Measurements from ENCODE around the gene PSMB8.
A peak's percentile ranks its signal among the peaks of the same experiment; 100 is the strongest.
"Not testable (repeated sequence)": the region's sequence is repeated elsewhere in the genome, so short reads cannot be mapped to it uniquely, and the experiment has no call there.

Gene PSMB8

DNA sequence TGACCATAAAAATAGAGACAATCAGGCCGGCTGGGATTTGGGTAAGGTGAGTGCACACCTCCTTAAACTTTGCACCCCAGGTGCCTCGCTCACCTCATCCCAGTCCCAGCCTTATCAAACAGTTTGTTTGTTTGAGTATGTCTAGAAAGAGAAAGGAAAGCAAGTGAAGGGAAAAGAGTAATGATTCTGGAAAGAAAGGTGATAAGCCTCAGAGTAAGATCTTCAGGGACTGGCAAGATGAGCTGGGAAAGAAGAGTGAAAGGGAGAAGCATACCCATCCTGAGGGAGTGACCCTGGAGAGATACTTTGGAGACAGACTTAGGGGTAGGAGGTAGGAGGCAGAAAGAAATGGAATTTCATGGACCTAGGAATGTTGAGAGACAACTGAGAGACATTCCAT, 7.0 kb downstream of the PSMB8 start:
- DNase-seq (ENCODE audit: low read depth): no peak

DNA sequence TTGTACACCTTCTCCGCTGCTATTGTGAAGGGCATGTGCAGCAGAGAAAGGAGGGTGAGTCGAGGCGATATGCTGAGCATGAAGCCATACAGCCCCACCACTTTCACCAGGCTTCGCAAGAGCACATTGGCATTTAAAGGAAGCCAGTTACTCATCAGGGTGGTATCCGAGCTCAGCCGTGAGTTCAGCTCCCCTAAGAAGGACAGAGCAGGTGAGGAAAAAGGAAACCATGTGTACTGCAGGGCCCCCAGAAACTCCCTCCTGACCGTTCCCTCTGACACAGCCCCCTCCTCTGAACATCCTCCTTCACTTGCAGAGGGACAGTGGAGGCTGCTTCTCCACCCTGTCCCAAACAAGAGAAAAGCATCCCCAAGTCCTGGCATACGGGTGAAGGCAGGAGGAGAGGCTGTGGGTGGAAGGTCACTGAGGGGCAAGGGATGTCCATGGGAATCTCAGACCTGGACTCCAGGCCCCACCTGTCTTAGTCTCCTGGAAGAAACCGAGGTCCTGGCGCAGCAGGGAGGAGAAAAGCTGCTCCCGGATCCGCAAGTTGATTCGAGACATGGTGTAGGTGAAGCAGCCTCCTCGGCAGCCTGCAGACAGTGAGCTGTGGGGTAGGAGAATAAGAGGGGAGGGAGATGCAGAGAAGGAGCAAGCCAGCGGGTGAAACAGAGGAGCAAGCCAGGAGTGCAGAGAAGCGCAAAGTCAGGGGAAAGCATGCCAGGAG, 8.5 kb downstream of the PSMB8 start:
- DNase-seq (ENCODE audit: low read depth): no peak

GRCh38 chr6:32833664-32834063, 10.2 kb downstream of the PSMB8 start:
- DNase-seq (ENCODE audit: low read depth): no peak

GRCh38 chr6:32832535-32832934, 11.3 kb downstream of the PSMB8 start:
- DNase-seq (ENCODE audit: low read depth): no peak

DNA sequence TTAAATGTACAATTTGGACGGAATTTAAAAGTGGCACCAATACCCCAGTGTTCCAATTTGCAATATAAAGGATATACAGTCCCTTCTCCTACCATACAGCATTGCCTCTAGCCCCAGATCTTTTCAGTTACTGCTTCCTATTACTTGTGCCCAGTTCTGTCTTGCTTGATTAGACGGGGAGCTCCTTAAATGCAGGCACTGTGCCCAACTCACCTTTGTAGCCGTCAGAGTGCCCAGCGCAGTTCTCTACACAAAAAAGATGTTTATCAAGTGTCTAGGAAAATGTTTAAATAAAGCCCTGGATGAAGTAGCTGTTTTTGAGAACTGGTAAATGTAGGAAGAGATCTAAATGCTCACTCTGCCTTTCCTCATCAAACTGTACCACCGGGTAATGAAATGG, 12.9 kb downstream of the PSMB8 start:
- DNase-seq (ENCODE audit: low read depth): no peak

- no peak for DNase-seq (ENCODE audit: low read depth)
Observed at GRCh38 chr6:32830017-32830416, 13.8 kb downstream of the PSMB8 start.

DNA sequence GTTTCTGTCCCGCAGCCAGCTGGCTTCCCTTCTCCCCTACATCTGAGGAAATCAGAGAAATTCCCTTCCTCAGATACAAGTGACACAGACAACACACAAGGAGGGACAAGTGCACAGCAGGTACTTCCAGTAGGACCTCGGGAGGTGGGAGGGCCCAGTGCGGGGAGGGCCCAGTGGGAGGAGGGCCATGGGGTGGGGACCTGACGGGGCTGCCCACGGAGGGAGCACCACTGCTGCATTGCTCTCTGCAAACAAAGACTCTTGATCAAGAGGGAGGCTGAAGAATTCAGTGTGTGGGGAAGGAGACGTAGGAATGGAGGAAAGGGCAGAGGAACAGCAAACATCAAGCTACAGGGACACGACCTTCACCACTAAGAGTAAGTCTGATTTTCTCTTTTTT, 14.4 kb downstream of the PSMB8 start:
- no peak for DNase-seq (ENCODE audit: low read depth)

GRCh38 chr6:32827025-32827424, 16.8 kb downstream of the PSMB8 start:
- no peak for DNase-seq (ENCODE audit: low read depth)

- DNase-seq (ENCODE audit: low read depth): peak; percentile 55
Observed at GRCh38 chr6:32825966-32826365, 17.9 kb downstream of the PSMB8 start.

GRCh38 chr6:32819729-32820128, 24.1 kb downstream of the PSMB8 start:
- peak; percentile 60 for DNase-seq (ENCODE audit: low read depth)

DNA sequence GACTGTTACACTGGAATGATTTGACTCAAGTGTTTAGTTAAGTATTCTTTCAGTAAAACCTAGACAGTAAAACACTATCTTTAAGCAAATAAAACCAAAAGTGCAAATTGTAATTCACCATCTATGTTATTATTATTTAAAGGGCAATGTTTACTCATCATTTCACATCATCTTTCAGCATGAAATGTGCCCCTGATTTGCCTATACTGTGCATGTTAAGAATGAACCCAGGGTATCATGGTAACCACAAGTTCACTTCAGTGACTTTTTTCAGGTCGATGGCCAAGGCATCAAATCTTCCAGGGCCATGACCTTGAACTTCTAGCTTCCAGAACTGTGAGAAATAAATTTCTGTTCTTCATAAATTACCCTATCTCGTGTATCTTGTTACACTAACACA, 25.0 kb downstream of the PSMB8 start:
- no peak for DNase-seq (ENCODE audit: low read depth)

GRCh38 chr6:32816746-32817204, 27.1 kb downstream of the PSMB8 start, which contains the start of gene HLA-DOB:
HLA-DOB (minus strand) TSS chr6:32817002; CDS start chr6:32816951, 51 bp downstream.
- no peak for DNase-seq (ENCODE audit: low read depth)

DNA sequence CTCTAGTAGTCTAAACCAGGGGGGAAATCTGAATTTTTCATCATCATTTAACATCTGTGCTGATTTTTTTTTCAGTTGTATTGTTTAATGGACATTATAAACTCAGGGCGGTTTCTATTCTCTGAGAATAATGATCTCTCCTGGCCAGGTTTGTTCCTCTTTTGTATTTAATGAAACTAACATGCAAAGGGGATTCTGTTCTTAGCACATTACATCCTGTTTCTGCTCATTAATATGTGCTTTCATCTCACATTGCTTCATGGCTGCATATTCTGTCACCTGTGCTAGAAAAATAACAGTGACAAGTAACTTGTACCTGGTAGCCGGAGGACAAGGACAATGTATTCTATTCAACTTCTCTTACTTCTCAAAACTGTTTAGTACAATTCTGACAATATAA, 27.9 kb downstream of the PSMB8 start:
- DNase-seq (ENCODE audit: low read depth): no peak

DNA sequence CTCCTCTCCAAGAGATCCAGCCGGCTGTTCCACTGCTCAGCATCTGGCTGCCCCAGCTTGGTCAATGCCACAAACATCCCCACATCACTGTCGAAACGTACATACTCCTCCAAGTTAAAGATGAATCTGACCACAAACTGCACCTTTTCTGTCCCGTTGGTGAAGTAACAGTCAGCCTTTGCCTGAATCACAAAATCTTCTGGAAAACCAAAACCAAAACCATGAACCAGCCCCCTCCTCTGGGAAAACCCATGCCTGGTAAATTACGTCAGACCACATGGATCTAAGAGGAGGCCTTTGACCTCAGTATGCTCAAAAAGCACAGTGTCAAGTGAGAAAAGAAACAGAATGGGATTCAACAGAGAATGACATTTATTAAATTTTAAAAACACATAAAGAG, 28.7 kb downstream of the PSMB8 start:
- DNase-seq (ENCODE audit: low read depth): no peak

DNA sequence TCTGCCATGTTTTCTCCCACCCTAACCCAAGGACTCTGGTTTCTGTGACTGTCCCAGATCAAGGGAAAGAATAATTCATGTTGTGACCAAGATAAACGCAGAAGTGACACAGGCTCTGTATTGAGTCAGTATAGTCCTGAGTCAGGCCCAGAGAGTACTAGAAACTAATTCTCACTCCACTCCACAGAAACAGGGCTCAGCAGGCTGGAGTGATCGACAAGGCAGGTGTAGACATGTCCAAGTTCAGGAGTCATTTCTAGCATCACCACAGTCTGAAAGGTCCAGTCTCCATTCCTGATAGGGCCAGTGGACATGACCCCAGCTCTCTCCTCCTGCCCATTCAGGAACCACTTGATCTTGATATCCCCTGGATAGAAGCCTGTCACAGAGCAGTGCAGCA, 29.7 kb downstream of the PSMB8 start:
- DNase-seq (ENCODE audit: low read depth): no peak

DNA sequence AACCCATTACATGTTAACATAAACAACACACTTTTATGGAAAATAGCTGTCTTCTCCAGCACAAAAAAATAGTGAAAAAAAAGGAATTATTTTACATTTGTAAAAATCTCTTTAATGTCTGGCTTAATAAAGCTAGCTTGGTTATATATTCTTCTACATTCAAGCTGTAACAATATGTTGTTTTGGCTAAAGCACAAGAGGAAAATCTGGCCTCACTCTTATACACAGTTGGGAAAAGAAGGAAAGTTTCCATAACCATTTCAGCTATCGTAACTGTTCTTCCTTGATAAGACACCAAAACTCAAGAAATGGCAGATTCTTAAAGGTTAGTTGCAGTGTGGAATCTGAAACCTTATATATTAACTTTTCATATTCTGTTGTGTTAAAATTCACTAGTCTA, 34.7 kb downstream of the PSMB8 start:
- DNase-seq (ENCODE audit: low read depth): no peak

- no peak for DNase-seq (ENCODE audit: low read depth)
Observed at GRCh38 chr6:32807020-32807580, 36.7 kb downstream of the PSMB8 start.

- not testable (repeated sequence) for DNase-seq (ENCODE audit: low read depth)
Observed at GRCh38 chr6:32805404-32805803, 38.4 kb downstream of the PSMB8 start.

- no peak for DNase-seq (ENCODE audit: low read depth)
Observed at GRCh38 chr6:32803416-32803815, 40.4 kb downstream of the PSMB8 start.

DNA sequence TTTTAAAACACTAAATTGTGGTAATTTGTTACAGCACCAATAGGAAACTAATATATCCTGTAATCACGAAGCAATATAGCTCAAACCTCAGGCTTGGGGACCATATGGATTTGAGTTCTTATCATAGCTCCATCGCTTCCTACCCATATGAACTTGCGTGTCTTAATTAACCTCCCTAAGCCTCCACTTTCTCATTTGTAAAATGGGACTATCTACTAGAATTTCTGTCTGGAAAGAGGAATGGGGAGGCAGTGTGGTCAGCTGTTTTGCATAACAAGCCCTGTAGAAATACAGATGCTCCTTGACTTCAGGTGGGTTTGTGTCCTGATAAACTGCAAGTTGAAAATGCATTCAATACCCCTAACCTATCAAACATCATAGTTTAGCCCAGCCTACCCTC, 44.1 kb downstream of the PSMB8 start:
- no peak for DNase-seq (ENCODE audit: low read depth)

GRCh38 chr6:32799168-32799567, 44.7 kb downstream of the PSMB8 start:
- DNase-seq (ENCODE audit: low read depth): no peak

- DNase-seq (ENCODE audit: low read depth): no peak
Observed at GRCh38 chr6:32796848-32797776, 46.7 kb downstream of the PSMB8 start.

DNA sequence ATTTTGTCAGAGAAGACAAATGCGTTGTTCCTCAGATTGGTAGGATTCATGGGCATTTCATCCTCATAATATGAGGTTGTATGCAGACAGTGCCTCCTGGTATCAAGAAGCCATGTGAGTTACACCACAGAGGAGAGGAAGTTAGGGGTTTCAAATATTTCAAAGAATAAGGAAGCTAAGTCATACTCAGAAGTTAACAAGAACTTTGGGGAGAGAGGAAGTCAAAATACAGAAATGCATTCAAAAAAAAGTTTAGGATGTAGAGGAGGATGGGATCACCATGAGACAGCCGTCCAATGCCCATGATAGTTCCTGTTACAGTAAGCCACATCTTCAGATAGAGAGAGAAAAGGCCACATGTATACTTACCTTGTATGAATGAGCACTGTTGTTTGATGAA, 49.3 kb downstream of the PSMB8 start:
- DNase-seq (ENCODE audit: low read depth): no peak
